HG03575 (cell line): ENCODE results near the gene GMNN.

Source experiments
- ATAC-seq: cut with Tn5 transposase; IDR thresholded peaks from one replicate; pipeline ENCODE4 v1.9.1; 2021; ENCODE audit not compliant: unreplicated experiment, insufficient number of reproducible peaks, low FRiP score; ENCODE audit errors: extremely low read depth

The GMNN gene

DNA sequence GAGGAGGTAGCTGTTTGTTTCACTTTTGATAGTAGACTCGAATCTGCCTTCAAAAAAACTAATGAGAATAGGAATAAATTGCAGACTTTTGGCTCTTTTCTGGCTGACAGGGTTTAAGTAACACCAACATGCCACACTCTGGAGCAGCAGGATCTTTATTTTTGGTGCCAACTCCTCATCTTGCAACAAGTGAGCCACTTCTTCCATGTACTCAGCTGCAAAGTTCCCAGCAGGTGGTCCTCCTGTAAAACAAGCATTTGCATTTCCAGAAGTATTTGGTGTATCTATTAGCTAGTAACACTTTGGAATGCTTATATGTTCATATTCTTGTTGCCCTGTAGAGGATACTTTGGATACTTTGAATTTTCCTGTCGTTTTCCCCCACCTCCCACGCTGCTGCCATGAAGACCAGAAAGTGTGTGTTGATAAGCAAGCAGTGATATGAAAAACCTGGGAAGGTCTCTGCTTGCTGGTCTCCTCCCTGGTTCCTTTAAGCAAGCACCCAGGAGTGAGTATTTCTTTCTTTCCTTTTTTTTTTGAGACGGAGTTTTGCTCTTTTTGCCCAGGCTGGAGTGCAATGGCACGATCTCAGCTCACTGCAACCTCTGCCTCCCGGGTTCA, 23.0 kb downstream of the GMNN start:
- ATAC-seq = no peak

DNA sequence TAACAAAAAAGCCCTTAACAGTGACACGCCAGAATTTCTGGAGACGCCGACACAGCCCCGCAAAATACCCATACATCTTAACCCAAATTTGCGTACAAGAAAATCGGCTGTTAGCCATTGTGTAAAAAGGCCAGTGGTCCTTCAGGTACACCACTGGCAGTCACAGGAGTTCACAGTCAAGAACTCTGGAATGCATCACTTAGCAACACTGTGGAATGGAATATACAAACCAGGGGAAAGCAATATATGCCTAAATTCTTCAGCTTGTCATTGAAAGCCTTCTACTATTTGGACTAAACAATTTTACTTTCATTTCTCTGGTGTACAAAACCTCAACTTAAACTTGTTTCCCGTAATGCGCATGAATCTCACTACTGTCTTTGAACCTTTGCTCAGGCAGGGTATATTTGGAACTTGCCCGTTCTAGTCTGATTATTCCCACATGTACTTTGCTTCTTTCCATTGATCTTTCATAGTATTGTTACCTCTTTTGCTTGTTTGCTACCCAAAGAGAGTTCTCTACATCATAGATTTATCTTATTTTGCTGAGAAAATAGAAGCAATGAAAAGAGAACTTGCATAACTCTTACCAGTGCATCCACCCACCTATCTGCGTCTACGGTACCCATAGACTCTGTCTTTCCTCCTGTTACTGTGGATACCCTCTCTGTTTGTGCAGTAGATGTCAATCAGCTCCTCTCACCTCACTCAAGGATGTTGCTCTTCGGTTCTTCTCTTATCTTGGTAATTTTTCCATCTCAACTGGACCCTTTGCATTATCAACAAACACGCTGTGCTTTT, 24.2 kb downstream of the GMNN start, which contains the start of gene ARMH2:
TSS of gene ARMH2 (minus strand) at position 178 of the 801 bp plus-strand sequence. CDS start at position 118, 60 bp downstream.
- no peak for ATAC-seq

- ATAC-seq = no peak
Measured at GRCh38 chr6:24799541-24799915, 24.8 kb downstream of the GMNN start.

DNA sequence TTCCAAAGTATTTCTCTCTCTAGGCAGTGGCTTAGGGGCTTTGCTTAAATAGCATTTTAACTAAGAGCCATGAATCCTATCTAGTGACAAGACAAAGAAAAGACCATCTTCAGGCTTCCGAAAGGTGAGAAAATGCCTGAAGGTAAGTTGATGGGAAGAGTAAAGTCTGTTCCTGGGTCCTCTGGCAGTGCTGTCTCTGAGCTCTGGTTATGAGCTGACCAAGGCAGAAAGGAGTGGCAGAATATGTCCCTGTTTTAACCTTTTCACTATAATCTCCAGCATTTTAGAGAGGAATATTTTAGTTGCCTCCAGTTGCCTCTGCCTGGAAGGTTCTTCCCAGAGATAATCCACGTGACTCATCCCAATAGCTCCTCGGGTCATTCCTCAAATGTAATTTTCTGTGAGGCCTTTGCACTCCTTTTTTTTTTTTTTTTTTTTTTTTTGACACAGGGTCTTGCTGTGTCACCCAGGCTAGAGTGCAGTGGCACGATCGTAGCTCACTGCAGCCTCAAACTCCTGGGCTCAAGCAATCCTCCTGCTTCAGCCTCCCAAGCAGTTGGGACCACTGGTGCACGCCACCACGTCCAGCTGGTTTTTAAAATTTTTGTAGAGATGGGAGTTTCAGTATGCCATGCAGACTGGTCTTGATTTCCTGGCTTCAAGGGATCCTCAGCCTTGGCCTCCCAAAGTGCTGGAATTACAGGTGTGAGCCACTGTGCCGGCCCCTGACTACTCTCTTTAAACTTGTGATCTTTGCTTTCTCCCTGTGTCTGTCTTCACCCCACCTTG, 27.7 kb downstream of the GMNN start:
- no peak for ATAC-seq

DNA sequence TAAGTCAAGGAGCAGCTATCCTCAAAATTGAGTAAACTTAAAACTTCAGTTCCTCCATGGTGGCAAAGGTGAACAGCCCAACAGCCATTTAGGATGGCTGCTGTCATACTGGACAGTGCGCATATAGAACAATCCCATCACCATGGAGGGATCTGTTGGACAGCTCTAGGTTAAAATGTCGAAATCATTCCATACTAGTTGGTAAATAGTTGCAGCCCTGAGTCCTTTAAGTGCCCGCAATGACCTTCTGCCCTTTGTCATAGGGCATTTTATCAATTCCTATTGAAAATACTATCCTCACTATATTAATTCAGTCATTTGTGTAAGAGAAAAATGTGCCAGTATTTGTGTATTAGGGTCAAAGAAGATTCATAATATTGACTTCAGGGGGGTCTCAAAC, 32.8 kb downstream of the GMNN start:
- ATAC-seq = no peak

GRCh38 chr6:24809728-24810127, 35.0 kb downstream of the GMNN start:
- no peak for ATAC-seq

- ATAC-seq = no peak
Measured at GRCh38 chr6:24818346-24818745, 43.6 kb downstream of the GMNN start.

GRCh38 chr6:24821860-24822444, 47.2 kb downstream of the GMNN start:
- ATAC-seq = no peak

- ATAC-seq = no peak
Measured at GRCh38 chr6:24822696-24823095, 48.0 kb downstream of the GMNN start.

- ATAC-seq = no peak
Measured at GRCh38 chr6:24823185-24823584, 48.4 kb downstream of the GMNN start.

GRCh38 chr6:24824142-24824938, 49.6 kb downstream of the GMNN start:
- ATAC-seq = no peak

GRCh38 chr6:24825130-24825630, 50.4 kb downstream of the GMNN start:
- no peak for ATAC-seq

- no peak for ATAC-seq
Measured at GRCh38 chr6:24827162-24827561, 52.4 kb downstream of the GMNN start.

GRCh38 chr6:24827970-24828369, 53.2 kb downstream of the GMNN start:
- no peak for ATAC-seq

DNA sequence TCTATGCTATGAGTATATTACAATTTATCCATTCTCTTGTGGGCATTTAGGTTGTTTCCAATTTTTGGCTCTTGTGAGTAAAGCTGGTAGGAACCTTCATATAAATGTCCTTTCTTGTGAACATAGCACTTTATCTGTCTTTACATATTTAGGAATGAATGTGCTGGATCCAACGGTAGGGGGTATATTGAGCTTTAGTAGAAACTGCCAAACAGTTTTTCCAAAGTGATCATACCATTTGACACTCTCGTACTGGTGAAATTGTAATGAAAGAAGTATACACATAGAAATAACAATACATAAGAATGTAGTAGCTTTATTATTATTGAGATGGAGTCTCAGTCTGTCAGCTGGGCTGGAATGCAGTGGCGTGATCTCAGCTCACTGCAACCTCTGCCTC, 54.9 kb downstream of the GMNN start:
- no peak for ATAC-seq

- no peak for ATAC-seq
Measured at GRCh38 chr6:24831771-24832716, 57.3 kb downstream of the GMNN start.

GRCh38 chr6:24832794-24833193, 58.1 kb downstream of the GMNN start:
- ATAC-seq = no peak
